ENCODE measurements around the gene GPC1.
"Not testable (repeated sequence)": the region's sequence is repeated elsewhere in the genome, so short reads cannot be mapped to it uniquely, and the experiment has no call there.

The GPC1 gene

GRCh38 chr2:240435457-240435947, at the start of gene GPC1:
Gene GPC1, plus strand, starts transcription at chr2:240435663. Its CDS starts 256 bp downstream, at chr2:240435919.
- DNase-seq (ENCODE audit: low spot score): no peak

GRCh38 chr2:240386326-240386725, 49.1 kb upstream of the GPC1 start:
- DNase-seq (ENCODE audit: low spot score): no peak

GRCh38 chr2:240386743-240387142, 48.7 kb upstream of the GPC1 start:
- DNase-seq (ENCODE audit: low spot score): not testable (repeated sequence)

- DNase-seq (ENCODE audit: low spot score): no peak
Measured at GRCh38 chr2:240387325-240387668, 48.2 kb upstream of the GPC1 start.

- no peak for DNase-seq (ENCODE audit: low spot score)
Measured at GRCh38 chr2:240387669-240388358, 47.6 kb upstream of the GPC1 start.

GRCh38 chr2:240388471-240389301, 46.8 kb upstream of the GPC1 start:
- DNase-seq (ENCODE audit: low spot score): no peak

GRCh38 chr2:240389302-240389805, 46.1 kb upstream of the GPC1 start:
- DNase-seq (ENCODE audit: low spot score): no peak

GRCh38 chr2:240390091-240391073, 45.1 kb upstream of the GPC1 start:
- no peak for DNase-seq (ENCODE audit: low spot score)

GRCh38 chr2:240391111-240392051, 44.1 kb upstream of the GPC1 start:
- DNase-seq (ENCODE audit: low spot score): no peak

GRCh38 chr2:240392084-240392947, 43.1 kb upstream of the GPC1 start:
- no peak for DNase-seq (ENCODE audit: low spot score)

GRCh38 chr2:240392948-240393830, 42.3 kb upstream of the GPC1 start:
- no peak for DNase-seq (ENCODE audit: low spot score)

GRCh38 chr2:240393831-240394410, 41.5 kb upstream of the GPC1 start:
- no peak for DNase-seq (ENCODE audit: low spot score)

- DNase-seq (ENCODE audit: low spot score): no peak
Measured at GRCh38 chr2:240394549-240394948, 40.9 kb upstream of the GPC1 start.

GRCh38 chr2:240395448-240395847, 40.0 kb upstream of the GPC1 start:
- DNase-seq (ENCODE audit: low spot score): no peak

- no peak for DNase-seq (ENCODE audit: low spot score)
Measured at GRCh38 chr2:240395896-240396622, 39.4 kb upstream of the GPC1 start.

- DNase-seq (ENCODE audit: low spot score): no peak
Measured at GRCh38 chr2:240396623-240397541, 38.6 kb upstream of the GPC1 start.

- no peak for DNase-seq (ENCODE audit: low spot score)
Measured at GRCh38 chr2:240397542-240397916, 37.9 kb upstream of the GPC1 start.
